Smooth muscle cell of the brain vasculature (primary cell): ENCODE data around the gene TOPAZ1.

Experiments used
- DNase-seq: peaks from one replicate; pipeline ENCODE4 v3.0.0-alpha.2; 2012; ENCODE audit warnings: low read depth, low spot score

Gene TOPAZ1

DNA sequence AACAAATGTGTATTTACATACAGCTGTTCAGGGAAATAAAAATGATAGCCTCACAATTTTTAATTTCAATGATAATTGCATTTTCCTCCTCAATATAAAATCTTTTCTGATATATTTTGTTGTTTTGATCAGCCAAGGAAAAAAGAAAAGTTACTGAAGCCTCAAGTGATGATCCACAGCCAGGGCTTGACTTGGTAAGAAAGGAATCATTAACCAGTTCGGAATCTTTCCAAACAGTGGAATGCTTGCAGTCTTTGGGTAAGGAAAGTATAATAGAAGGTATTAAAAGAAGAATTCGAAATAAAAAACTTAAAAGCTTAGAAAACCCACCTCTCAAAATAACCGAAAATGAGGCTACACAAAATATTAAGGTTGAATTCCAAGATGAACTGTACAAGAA is 1.0 kb downstream of the TOPAZ1 start:
- no peak for DNase-seq

- DNase-seq, result no peak
Observed at GRCh38 chr3:44248152-44248551, 6.5 kb downstream of the TOPAZ1 start.

GRCh38 chr3:44252332-44252959 is 10.8 kb downstream of the TOPAZ1 start:
- no peak for DNase-seq

GRCh38 chr3:44259404-44259803 is 17.7 kb downstream of the TOPAZ1 start:
- DNase-seq, result no peak

GRCh38 chr3:44264146-44264545 is 22.5 kb downstream of the TOPAZ1 start:
- DNase-seq, result no peak

DNA sequence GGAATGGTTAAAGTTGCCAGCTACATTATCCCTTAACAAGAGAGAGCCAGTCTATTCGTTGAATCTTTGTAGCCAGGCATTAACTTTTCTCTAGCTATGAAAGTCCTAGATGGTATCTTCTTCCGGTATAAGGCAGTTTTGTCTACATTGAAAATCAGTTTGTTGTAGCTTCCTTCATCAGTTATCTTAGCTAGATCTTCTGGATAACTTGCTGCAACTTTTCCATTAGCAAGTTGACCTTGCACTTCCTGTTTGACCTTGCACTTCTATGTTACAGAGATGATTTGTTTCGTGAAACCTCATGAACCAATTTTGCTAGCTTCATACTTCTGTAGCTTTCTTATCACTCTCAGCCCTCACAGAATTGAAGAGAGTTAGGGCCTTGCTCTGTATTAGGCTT is 24.1 kb downstream of the TOPAZ1 start:
- DNase-seq, result no peak

DNA sequence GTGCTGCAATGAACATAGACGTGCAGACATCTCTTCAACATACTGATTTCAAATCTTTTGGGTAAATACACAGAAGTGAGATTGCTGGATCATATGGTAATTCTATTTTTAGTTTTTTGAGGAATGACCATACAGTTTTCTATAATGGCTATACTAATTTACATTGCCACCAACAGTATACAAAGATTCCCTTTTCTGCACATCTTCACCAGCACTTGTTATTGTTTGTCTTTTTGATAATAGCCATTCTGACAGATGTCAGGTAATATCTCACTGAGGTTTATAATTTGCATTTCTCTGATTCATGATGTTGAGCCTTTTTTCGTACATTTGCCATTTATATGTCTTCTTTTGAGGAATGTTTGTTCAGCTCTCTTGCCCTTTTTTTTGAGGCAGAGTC is 30.5 kb downstream of the TOPAZ1 start:
- no peak for DNase-seq

DNA sequence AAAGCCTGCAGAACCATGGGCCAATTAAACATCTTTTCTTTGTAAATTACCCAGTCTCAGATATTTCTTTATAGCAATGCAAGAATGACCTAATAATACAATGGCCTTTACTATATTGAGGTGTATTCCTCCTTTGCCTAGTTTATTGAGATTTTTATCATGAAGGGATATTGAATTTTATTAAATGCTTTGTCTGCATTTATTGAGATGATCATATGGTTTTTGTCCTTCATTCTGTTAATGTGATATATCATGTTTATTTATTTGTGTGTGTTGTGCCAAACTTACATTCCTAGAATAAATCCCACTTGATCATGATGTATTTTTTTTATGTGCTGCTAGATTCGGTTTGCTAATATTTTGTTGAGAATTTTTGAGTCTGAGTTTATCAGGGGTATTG is 36.2 kb downstream of the TOPAZ1 start:
- DNase-seq, result no peak

DNA sequence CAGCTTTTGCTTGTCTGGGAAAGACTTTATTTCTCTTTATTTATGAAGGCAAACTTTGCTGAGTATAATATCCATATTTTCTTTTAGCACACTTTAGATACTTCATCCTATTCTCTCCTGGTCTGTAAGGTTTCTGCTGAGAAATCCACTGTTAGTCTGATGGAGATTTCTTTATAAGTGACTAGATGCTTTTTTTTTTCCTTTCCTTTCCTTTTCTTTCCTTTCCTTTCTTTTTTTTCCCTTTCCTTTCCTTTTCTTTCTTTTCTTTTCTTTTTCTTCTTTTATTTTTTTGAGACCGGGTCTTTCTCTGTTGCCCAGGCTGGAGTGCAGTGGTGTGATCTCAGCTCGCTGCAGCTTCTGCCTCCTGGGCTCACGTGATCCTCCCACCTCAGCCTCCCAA is 38.4 kb downstream of the TOPAZ1 start:
- DNase-seq, result no peak

DNA sequence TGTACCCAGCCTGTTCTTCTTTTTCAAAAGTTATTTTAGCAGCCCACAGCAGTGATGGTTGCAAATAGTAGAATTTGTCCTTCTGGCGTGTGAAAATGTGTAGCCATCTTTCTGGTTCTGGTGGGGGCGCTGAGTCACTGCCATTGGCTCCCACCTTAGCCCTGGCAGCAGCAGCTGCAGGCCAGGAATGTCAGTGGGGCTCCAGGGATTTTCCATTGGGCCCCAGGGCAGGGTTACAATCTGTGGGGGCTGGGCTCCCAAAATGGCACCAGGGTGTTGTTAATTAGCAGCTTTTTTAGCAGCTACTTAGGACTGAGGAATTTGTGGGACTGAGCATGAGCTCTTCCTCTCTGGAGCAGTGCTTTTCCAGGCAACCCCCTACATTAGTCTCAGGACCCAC is 38.9 kb downstream of the TOPAZ1 start:
- DNase-seq, result no peak

DNA sequence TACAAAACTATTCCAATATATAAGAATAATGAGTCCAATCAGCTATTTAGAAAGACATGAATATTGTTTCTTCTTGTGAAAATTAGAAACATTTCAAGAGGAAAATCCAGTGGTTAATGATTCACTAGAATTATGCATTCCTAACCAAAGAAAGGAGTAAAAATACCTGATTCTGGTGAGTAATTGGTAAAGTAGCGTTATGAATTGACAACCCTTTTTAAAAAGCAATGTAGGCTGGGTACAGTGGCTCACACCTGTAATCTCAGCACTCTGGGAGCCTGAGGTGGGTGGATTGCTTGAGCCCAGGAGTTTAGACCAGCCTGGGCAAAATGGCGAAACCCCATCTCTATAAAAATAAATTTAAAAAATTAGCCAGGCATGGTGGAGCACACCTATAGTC is 43.3 kb downstream of the TOPAZ1 start:
- no peak for DNase-seq

DNA sequence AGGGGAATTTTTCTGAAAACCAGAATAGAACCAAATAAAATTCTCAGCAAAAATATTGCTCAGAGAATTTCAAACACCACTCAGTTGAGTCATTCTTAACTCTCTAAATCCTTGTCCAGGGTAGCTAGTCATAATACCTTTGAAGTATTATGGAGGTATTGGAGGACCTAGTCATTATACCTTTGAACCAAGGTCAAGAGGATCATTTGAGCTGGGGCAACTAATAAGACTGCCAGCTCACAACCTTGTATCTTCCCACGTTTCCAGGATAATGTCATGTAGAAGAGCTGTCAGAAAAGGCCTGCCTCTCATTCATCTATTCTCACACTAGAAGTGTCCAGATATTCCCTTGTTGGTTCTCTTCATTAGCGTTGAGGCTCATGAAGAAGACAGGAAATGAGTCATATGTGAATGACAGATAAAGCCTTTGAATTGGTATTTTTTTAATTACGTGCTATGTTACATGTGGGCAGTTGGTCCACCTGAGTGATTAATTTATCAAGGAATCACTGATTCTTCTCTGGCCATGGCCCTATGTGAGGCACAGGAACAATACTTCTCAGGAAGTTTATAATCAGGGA is 48.3 kb downstream of the TOPAZ1 start:
- DNase-seq, result no peak

DNA sequence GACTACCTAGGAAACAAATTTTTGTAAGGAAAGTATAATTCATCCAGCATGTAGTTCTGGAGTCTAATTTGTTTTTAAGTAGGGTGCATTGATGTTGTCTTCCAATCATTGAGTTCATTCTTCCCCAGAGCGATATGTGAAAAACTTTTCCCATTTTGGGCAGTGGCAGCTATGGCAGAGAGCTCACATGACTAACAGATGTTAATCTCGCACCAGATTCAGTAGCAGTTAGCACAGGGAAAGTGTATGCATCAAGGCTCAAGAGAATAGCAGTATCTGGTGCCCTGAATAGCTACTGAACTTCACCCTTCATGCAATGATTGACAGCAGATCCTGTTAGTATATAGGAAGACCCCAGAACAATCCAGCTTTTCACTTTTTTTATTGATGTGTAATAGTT is 50.6 kb downstream of the TOPAZ1 start:
- no peak for DNase-seq

- DNase-seq, result no peak
Observed at GRCh38 chr3:44292947-44293346, 51.3 kb downstream of the TOPAZ1 start.

DNA sequence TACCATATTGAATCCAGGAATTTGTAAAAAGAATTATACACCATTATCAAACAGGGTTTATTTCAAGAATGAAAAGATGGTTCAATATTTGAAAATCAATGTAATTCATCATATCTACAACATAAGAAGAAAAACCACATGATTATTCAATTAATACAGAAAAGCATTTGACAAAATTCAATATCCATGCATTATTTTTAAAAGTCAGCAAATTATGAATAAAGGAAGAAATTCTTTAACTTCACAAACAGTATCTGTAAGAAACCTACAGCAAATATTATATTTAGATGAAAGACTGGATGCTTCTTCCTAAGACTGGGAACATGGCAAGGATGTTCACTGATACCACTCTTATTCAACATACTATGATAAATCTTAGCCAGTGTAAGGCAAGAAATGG is 55.6 kb downstream of the TOPAZ1 start:
- DNase-seq, result no peak

DNA sequence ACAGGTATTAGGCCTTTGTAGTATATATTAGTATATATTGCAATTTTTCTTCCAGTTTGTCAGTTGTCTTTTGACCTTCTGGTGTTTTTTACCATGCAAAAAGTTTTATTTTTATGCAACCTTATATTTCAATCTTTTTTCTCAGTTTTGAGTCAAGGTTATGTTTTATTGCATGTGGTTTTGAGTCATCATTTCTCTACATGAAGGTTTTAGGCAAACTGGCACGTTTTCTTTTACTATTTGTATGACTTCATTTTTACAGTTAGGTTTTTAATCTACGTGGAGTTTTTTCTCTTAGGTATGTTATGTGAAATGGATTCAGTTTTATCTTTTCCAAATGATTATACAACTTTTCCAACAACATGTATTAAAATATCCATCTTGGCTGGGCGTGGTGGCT is 60.1 kb downstream of the TOPAZ1 start:
- no peak for DNase-seq

DNA sequence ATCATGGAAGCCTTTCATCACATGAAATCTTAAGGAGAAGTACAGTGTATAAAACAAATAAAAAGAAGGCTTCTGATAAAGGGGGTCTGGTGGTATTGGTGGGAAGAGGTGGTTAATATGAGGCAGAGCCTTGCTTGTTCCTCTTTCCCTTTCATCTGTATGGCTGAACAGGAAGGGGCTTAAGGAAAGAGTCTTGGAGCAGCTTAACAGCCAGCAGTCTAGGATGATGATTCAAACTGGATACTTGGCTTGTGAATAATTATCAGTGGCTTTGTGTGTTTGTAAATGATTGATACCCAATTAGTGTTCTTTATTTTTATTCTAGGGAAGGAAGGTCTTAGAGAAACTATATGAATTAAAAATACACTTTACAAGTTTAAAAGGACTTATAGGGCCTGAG is 67.8 kb downstream of the TOPAZ1 start:
- no peak for DNase-seq

- no peak for DNase-seq
Observed at GRCh38 chr3:44318891-44319311, 77.2 kb downstream of the TOPAZ1 start.

- no peak for DNase-seq
Observed at GRCh38 chr3:44321335-44321734, 79.6 kb downstream of the TOPAZ1 start.

DNA sequence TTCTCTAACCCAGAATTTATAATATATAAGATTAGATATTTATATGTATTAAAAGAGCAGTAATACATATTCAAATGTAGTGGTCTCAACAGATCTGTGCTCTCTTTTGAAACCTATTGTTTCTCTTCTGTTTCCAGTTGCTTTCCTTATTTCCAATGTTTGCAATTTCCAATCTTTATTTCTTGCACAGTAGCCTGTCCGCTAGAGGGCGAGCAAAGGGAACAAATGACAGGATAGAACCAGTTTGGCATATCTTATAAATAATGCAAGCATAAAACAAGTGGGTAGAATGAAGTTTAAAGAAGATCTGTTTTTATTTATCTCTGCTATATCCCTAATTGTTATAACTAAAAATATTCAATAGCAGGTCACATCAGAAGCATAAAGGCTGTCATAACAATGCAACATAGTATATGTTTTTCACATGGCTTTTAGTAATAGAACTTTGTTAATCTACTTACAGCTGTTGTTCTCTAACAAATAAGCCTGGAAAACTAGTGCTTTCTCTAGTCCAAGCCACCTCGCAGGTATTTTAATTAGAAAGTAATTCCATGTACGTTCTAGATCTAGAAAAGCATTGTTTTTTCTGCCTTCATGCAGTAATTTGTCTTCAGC is 81.8 kb downstream of the TOPAZ1 start:
- peak; percentile 20 for DNase-seq

DNA sequence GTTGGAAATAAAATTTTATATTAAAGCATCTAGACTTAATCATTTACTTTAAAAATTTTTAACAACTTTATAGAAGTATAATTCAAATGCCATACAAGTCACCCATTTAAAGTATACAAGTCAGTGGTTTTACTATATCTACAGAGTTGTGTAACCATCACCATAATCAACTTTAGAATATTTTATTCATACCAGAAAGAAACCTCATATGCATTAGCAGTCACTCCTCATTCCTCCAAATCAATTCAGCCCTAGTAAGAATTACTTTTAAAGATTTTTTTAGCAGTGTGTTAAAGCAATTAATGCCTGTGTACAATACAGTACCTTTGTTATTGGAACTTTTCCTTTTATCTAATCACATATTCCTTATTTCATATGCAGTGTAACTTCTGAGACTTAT is 82.9 kb downstream of the TOPAZ1 start:
- no peak for DNase-seq

DNA sequence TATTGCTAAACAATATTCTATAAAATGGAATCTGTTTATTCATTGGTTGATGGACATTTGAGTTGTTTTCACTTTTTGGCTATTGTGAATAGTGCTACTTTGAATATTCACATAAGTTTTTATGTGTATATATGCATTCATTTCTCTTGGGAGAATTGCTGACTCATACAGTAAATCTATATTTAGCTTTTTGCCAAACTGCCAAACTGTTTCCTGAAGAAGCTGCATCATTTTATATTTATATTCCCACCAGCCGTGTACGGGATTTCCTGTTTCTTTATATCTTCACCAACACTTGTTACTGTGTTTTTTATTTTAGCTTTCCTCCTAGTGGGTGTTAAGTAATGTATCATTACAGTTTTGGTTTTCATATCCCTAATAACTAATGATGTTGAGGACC is 84.3 kb downstream of the TOPAZ1 start:
- no peak for DNase-seq

DNA sequence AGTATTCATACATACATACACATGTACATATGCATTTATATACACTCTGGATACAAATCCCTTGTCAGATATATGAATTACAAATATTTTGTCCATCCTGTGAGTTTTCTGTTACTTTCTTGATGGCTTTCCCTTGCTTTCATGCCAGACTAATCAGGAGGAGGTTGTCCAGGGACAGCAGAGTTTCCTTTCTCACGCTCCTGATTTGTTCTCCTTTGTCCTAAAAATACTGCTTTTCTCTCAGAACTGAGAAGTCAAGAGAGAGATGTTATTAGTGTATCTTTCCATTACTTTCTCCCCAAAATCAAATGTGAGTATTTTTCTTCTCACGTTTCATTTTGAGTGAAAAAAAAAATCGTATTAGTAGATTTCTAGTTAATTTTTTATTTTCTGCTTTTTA is 84.8 kb downstream of the TOPAZ1 start:
- no peak for DNase-seq

- DNase-seq, result no peak
Observed at GRCh38 chr3:44329946-44330345, 88.3 kb downstream of the TOPAZ1 start.
